ENCODE data around the gene CYP17A1.

GRCh38 chr10:102824664-102825063 is 12.5 kb downstream of the CYP17A1 start:
- TF ChIP-seq CTCF (IDR thresholded peaks at IDR 0.05) (no peak), POLR2A (IDR thresholded peaks at IDR 0.05) (no peak)

Measured in body of pancreas (tissue), 4 donors.